Aorta (tissue), 5 donors: Measurements from ENCODE around the gene PKLR. TPM values are rescaled to one million over a fixed set of nuclear protein-coding genes. Genes with fewer than 3 reads are reported as not detected.
A peak's percentile ranks its signal among the peaks of the same experiment; 100 is the strongest.

Source experiments
- ATAC-seq: fragments of 200-7000 bp; cut with Tn5 transposase; one replicate; pipeline ENCODE4 v1.9.1; 2022; ENCODE audit warnings: moderate library complexity; ENCODE audit not compliant: low FRiP score
- DNase-seq, 2 donors: peaks; one replicate each; pipeline ENCODE4 v3.0.0-alpha.2; 2020
- H3K27ac ChIP-seq, 2 donors: one replicate each; pipeline ENCODE4 v1.5.1; 2013; ENCODE audit warnings: low read length in 2 of 2, mild to moderate bottlenecking in 2 of 2, moderate library complexity in 2 of 2, control low read depth in 1 of 2, inconsistent platforms in 1 of 2, low read depth in 1 of 2
- H3K27me3 ChIP-seq, 2 donors: one replicate each; pipeline ENCODE4 v1.6.1; 2013; ENCODE audit warnings: control low read depth in 1 of 2, low read length in 1 of 2, mild to moderate bottlenecking in 1 of 2, moderate library complexity in 1 of 2; ENCODE audit not compliant: insufficient read depth in 2 of 2, control insufficient read depth in 1 of 2
- H3K36me3 ChIP-seq, 2 donors: one replicate each; pipeline ENCODE4 v1.6.1; 2013; ENCODE audit warnings: control low read depth in 1 of 2, low read length in 1 of 2, mild to moderate bottlenecking in 1 of 2; ENCODE audit not compliant: insufficient read depth in 2 of 2, control insufficient read depth in 1 of 2
- H3K4me1 ChIP-seq, 2 donors: one replicate each; pipeline ENCODE4 v1.6.1; 2013; ENCODE audit warnings: low read length in 2 of 2, control low read depth in 1 of 2, mild to moderate bottlenecking in 1 of 2, moderate library complexity in 1 of 2; ENCODE audit not compliant: insufficient read depth in 2 of 2, control insufficient read depth in 1 of 2
- H3K4me3 ChIP-seq, 2 donors: one replicate each; pipeline ENCODE4 v1.5.1; 2013; ENCODE audit warnings: low read length in 2 of 2, control low read depth in 1 of 2, mild to moderate bottlenecking in 1 of 2
- H3K9me3 ChIP-seq: one replicate; pipeline ENCODE4 v1.6.1; 2013; ENCODE audit warnings: mild to moderate bottlenecking, low read length; ENCODE audit not compliant: control insufficient read depth
- WGBS, 2 donors: extraction: QIAGEN DNeasy Blood & Tissue Kit; methylation state at CpG; one replicate each; pipeline ENCODE4 v1.1.7; 2013; 5-methylcytosine and 5-hydroxymethylcytosine counted together
- intact Hi-C, 2 donors: fragments of 100-400 bp; cut with DNase I; formaldehyde crosslinking; loops; one replicate each; pipeline versions ENCODE4 v1.14.2 to v1.15.0; 2022
- polyA plus RNA-seq, 2 donors: library from polyadenylated mRNA; stranded (reverse); fragments of 200-250 nt; gene quantifications; one replicate each; pipeline ENCODE4 v1.2.3, GENCODE V29; 2013
- total RNA-seq, 2 donors: library from RNA; stranded (reverse); fragmentation: NEBNext Ultra II Directional; extraction: Animal tissue kit (Norgen Biotek cat#: 25700); gene quantifications; one replicate each; pipeline ENCODE4 v1.2.1, GENCODE V29; 2021
- donor health status: healthy with polysubstance abuse.
- donor health status: Bipolar disorder and iron deficiency.
- donor health status: DM: no; HTN: no; CAD: no.
- donor health status: DM: no; HTN: no; CAD: no.
- donor health status: DM: yes; HTN: yes; CAD: no.

Gene PKLR
- total and polyA plus RNA-seq, 4 donors = 1.0 TPM; not detected in 3

- peak within 1 kb of the TSS in 1 of 2 donors; percentile 71 for H3K27ac ChIP-seq
- intact Hi-C loops = loop anchor here in 1 of 2 donors (2.0 to 5.0 kb wide), 3 partner anchors 14 to 116 kb away; partner anchors contain the start of gene CLK2
Measured at GRCh38 chr1:155308493-155309422, 7.5 kb upstream of the PKLR start, which contains the start of gene FDPS. Gene FDPS, plus strand, starts transcription at chr1:155308866. Its CDS starts 924 bp downstream, at chr1:155309790.

GRCh38 chr1:155307247-155307740 is 6.1 kb upstream of the PKLR start:
- DNase-seq (no peak), ATAC-seq (no peak)
- no peaks in the 10 kb centered on the region for H3K27me3 ChIP-seq
- H3K9me3 ChIP-seq = no peaks in the 10 kb centered on the region
- H3K4me3 ChIP-seq = no peak overlapping the region
- no peak overlapping the region for H3K27ac ChIP-seq
- no peaks in the 10 kb centered on the region for H3K36me3 ChIP-seq
- peaks cover 0 to 1% of the 10 kb centered on the region in 2 donors for H3K4me1 ChIP-seq
- intact Hi-C loops = loop anchor here in 1 of 2 donors (5.0 kb wide), 2 partner anchors 35 to 115 kb away; partner anchors contain the start of gene CLK2
- WGBS, 2 donors = 43 to 46% methylated on average over 6 of the region's 6 CpGs

More at GRCh38 chr1:155308493-155309422, 7.5 kb upstream of the PKLR start, which contains the start of gene FDPS:
- peak; percentile 99 for ATAC-seq
- no peaks in the 10 kb centered on the region for H3K9me3 ChIP-seq
- peaks cover 0 to 1% of the 10 kb centered on the region in 2 donors for H3K4me1 ChIP-seq
- peak; percentile 99 to 100 for DNase-seq
- H3K4me3 ChIP-seq = peak within 1 kb of the TSS; percentile 50 to 53
- no peaks in the 10 kb centered on the region for H3K27me3 ChIP-seq
- WGBS, 2 donors = 0% methylated on average over 51 of the region's 51 CpGs
- peaks cover 0 to 1% of the 10 kb centered on the region in 2 donors for H3K36me3 ChIP-seq

GRCh38 chr1:155305881-155306391 is 4.7 kb upstream of the PKLR start:
- no peak overlapping the region for H3K27ac ChIP-seq
- 69 to 75% methylated on average over 7 of the region's 7 CpGs for WGBS, 2 donors
- no peak for ATAC-seq
- no peaks in the 10 kb centered on the region for H3K4me1 ChIP-seq
- no peaks in the 10 kb centered on the region for H3K27me3 ChIP-seq
- DNase-seq = no peak
- intact Hi-C loops = loop anchor here in 1 of 2 donors (5.0 kb wide), 2 partner anchors 34 to 114 kb away; partner anchors contain the start of gene CLK2
- H3K9me3 ChIP-seq = no peaks in the 10 kb centered on the region
- H3K4me3 ChIP-seq = no peak overlapping the region
- H3K36me3 ChIP-seq = no peaks in the 10 kb centered on the region

- Histone ChIP-seq H3K4me3 (no peak overlapping the region), H3K9me3 (no peaks in the 10 kb centered on the region), H3K27me3 (no peaks in the 10 kb centered on the region), H3K27ac (no peak overlapping the region), H3K4me1 (no peaks in the 10 kb centered on the region), H3K36me3 (no peaks in the 10 kb centered on the region)
- DNase-seq (no peak), ATAC-seq (no peak)
- WGBS, 2 donors = 78 to 80% methylated on average over 11 of the region's 11 CpGs
- intact Hi-C loops = loop anchor here in 1 of 2 donors (5.0 kb wide), 2 partner anchors 32 to 112 kb away; partner anchors contain the start of gene CLK2
Measured at GRCh38 chr1:155304558-155305063, 3.4 kb upstream of the PKLR start.

- intact Hi-C loops = no loop called here
- no peak overlapping the region for H3K27ac ChIP-seq
- DNase-seq = no peak
- no peak overlapping the region for H3K4me3 ChIP-seq
- H3K4me1 ChIP-seq = no peaks in the 10 kb centered on the region
- H3K36me3 ChIP-seq = no peaks in the 10 kb centered on the region
- no peak for ATAC-seq
- WGBS, 2 donors = 84 to 86% methylated on average over 9 of the region's 9 CpGs
- no peaks in the 10 kb centered on the region for H3K9me3 ChIP-seq
- no peaks in the 10 kb centered on the region for H3K27me3 ChIP-seq
Measured at GRCh38 chr1:155300553-155301329, 497 bp downstream of the PKLR start.

GRCh38 chr1:155300024-155300423 is 1.2 kb downstream of the PKLR start:
- ATAC-seq (no peak), DNase-seq (no peak)
- Histone ChIP-seq H3K36me3 (no peaks in the 10 kb centered on the region), H3K27me3 (no peaks in the 10 kb centered on the region), H3K9me3 (no peaks in the 10 kb centered on the region), H3K27ac (no peak overlapping the region), H3K4me3 (no peak overlapping the region), H3K4me1 (no peaks in the 10 kb centered on the region)
- WGBS, 2 donors = 92 to 94% methylated on average over 8 of the region's 8 CpGs
- intact Hi-C loops = no loop called here

GRCh38 chr1:155297384-155297783 is 3.9 kb downstream of the PKLR start:
- no peak for DNase-seq
- Histone ChIP-seq H3K27ac (no peak overlapping the region), H3K4me1 (no peaks in the 10 kb centered on the region), H3K36me3 (no peaks in the 10 kb centered on the region), H3K4me3 (no peak overlapping the region), H3K27me3 (no peaks in the 10 kb centered on the region), H3K9me3 (no peaks in the 10 kb centered on the region)
- 63% methylated on average over 7 of the region's 7 CpGs for WGBS, 2 donors
- intact Hi-C loops = no loop called here
- no peak for ATAC-seq

- H3K36me3 ChIP-seq = no peaks in the 10 kb centered on the region
- 83 to 90% methylated on average over 3 of the region's 3 CpGs for whole genome bisulfite sequencing, 2 donors
- no peaks in the 10 kb centered on the region for H3K9me3 ChIP-seq
- intact Hi-C loops = no loop called here
- no peaks in the 10 kb centered on the region for H3K27me3 ChIP-seq
- no peaks in the 10 kb centered on the region for H3K4me1 ChIP-seq
- H3K27ac ChIP-seq = no peak overlapping the region
- ATAC-seq = no peak
- no peak overlapping the region for H3K4me3 ChIP-seq
- no peak for DNase-seq
Measured at GRCh38 chr1:155296661-155297060, 4.6 kb downstream of the PKLR start.
